ENCODE measurements around the gene POLDIP2. TPM values are rescaled to one million over a fixed set of nuclear protein-coding genes. Genes with fewer than 3 reads are reported as not detected.

Gene POLDIP2
- total and polyA plus RNA-seq, 2 of the 13 experiments (the other 11 are each of a cell fraction or from before 2014, with no cell fraction given), result 85.9 to 114 TPM

DNA sequence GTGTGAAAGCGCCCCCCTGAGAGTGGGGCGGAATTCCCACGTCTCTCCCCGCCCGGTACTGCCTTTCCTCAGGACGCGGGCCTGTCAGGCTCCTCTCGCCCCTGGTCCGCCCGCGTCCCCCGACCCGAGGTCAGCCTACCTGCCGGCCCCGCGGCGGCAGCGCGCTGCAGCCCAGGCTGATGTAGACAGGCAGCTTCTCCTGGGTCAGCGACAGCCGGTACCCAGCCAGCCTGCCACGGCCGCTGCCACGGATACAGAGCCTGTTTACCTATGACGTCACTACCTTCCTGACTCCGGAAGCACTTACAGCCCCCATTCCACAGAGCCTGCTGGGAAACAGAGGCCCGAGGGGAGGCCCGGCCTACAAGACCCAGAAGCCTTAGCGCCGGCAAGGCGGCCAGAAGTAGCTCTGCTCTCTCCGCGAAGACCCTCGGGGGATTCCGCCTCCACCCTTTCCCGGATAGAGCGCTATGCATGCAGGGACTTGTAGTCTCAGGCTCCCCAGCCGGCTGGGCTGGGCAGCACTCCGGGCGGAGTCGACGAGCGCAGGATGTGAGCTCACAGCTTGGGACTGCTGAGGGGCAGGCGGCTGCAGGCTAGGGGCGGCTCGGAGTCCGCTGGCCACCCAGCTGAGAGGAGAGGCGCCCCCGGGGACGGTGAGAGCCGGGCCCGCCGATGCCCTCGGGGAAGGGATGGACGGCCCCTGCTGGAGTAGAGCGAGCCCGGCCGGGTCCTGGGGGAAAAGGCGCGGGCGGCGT, 21.9 kb downstream of the POLDIP2 start, which contains the start of the genes IFT20 and TNFAIP1 (continued):
- TF ChIP-seq, protein P1, sequence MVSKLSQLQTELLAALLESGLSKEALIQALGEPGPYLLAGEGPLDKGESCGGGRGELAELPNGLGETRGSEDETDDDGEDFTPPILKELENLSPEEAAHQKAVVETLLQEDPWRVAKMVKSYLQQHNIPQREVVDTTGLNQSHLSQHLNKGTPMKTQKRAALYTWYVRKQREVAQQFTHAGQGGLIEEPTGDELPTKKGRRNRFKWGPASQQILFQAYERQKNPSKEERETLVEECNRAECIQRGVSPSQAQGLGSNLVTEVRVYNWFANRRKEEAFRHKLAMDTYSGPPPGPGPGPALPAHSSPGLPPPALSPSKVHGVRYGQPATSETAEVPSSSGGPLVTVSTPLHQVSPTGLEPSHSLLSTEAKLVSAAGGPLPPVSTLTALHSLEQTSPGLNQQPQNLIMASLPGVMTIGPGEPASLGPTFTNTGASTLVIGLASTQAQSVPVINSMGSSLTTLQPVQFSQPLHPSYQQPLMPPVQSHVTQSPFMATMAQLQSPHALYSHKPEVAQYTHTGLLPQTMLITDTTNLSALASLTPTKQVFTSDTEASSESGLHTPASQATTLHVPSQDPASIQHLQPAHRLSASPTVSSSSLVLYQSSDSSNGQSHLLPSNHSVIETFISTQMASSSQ (IDR thresholded peaks at IDR 0.05; ENCODE audit: low read depth), result 0 out of 2 replicates have a peak, but pooled peaks have one; percentile 17
- TF ChIP-seq, protein P1 (CRISPR knock-in tag; IDR thresholded peaks at IDR 0.05; ENCODE audit: borderline replicate concordance), result no peak; the same call in 1 of the 2 replicates
- TF ChIP-seq, protein P2, sequence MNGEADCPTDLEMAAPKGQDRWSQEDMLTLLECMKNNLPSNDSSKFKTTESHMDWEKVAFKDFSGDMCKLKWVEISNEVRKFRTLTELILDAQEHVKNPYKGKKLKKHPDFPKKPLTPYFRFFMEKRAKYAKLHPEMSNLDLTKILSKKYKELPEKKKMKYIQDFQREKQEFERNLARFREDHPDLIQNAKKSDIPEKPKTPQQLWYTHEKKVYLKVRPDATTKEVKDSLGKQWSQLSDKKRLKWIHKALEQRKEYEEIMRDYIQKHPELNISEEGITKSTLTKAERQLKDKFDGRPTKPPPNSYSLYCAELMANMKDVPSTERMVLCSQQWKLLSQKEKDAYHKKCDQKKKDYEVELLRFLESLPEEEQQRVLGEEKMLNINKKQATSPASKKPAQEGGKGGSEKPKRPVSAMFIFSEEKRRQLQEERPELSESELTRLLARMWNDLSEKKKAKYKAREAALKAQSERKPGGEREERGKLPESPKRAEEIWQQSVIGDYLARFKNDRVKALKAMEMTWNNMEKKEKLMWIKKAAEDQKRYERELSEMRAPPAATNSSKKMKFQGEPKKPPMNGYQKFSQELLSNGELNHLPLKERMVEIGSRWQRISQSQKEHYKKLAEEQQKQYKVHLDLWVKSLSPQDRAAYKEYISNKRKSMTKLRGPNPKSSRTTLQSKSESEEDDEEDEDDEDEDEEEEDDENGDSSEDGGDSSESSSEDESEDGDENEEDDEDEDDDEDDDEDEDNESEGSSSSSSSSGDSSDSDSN (CRISPR knock-in tag; IDR thresholded peaks at IDR 0.05), result peak; percentile 87
- TF ChIP-seq REPIN1 (CRISPR knock-in tag; IDR thresholded peaks at IDR 0.05; ENCODE audit: borderline replicate concordance, low read depth) (peak; percentile 72; the same call in 1 of the 2 replicates), ZNF629 (CRISPR knock-in tag; conservative IDR thresholded peaks at IDR 0.05) (0 out of 2 replicates have a peak, but pooled peaks have one; percentile 4), JARID2 (CRISPR knock-in tag; IDR thresholded peaks at IDR 0.05; ENCODE audit: insufficient replicate concordance) (peak; percentile 51), RNF2 (conservative IDR thresholded peaks at IDR 0.05; ENCODE audit: low read depth) (0 out of 2 replicates have a peak, but pooled peaks have one; percentile 31)
- TF ChIP-seq, protein P3, sequence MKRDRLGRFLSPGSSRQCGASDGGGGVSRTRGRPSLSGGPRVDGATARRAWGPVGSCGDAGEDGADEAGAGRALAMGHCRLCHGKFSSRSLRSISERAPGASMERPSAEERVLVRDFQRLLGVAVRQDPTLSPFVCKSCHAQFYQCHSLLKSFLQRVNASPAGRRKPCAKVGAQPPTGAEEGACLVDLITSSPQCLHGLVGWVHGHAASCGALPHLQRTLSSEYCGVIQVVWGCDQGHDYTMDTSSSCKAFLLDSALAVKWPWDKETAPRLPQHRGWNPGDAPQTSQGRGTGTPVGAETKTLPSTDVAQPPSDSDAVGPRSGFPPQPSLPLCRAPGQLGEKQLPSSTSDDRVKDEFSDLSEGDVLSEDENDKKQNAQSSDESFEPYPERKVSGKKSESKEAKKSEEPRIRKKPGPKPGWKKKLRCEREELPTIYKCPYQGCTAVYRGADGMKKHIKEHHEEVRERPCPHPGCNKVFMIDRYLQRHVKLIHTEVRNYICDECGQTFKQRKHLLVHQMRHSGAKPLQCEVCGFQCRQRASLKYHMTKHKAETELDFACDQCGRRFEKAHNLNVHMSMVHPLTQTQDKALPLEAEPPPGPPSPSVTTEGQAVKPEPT (CRISPR knock-in tag; IDR thresholded peaks at IDR 0.05; ENCODE audit: low read depth), result peak; percentile 77; the same call in 1 of the 2 replicates
- TF ChIP-seq, protein P4, sequence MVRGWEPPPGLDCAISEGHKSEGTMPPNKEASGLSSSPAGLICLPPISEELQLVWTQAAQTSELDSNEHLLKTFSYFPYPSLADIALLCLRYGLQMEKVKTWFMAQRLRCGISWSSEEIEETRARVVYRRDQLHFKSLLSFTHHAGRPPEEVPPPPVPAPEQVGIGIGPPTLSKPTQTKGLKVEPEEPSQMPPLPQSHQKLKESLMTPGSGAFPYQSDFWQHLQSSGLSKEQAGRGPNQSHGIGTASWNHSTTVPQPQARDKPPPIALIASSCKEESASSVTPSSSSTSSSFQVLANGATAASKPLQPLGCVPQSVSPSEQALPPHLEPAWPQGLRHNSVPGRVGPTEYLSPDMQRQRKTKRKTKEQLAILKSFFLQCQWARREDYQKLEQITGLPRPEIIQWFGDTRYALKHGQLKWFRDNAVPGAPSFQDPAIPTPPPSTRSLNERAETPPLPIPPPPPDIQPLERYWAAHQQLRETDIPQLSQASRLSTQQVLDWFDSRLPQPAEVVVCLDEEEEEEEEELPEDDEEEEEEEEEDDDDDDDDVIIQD (CRISPR knock-in tag; IDR thresholded peaks at IDR 0.05; ENCODE audit: low read depth), result no peak
- TF ChIP-seq, protein P5, sequence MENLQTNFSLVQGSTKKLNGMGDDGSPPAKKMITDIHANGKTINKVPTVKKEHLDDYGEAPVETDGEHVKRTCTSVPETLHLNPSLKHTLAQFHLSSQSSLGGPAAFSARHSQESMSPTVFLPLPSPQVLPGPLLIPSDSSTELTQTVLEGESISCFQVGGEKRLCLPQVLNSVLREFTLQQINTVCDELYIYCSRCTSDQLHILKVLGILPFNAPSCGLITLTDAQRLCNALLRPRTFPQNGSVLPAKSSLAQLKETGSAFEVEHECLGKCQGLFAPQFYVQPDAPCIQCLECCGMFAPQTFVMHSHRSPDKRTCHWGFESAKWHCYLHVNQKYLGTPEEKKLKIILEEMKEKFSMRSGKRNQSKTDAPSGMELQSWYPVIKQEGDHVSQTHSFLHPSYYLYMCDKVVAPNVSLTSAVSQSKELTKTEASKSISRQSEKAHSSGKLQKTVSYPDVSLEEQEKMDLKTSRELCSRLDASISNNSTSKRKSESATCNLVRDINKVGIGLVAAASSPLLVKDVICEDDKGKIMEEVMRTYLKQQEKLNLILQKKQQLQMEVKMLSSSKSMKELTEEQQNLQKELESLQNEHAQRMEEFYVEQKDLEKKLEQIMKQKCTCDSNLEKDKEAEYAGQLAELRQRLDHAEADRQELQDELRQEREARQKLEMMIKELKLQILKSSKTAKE (CRISPR knock-in tag; IDR thresholded peaks at IDR 0.05; ENCODE audit: borderline replicate concordance), result no peak
- TF ChIP-seq, protein P6, sequence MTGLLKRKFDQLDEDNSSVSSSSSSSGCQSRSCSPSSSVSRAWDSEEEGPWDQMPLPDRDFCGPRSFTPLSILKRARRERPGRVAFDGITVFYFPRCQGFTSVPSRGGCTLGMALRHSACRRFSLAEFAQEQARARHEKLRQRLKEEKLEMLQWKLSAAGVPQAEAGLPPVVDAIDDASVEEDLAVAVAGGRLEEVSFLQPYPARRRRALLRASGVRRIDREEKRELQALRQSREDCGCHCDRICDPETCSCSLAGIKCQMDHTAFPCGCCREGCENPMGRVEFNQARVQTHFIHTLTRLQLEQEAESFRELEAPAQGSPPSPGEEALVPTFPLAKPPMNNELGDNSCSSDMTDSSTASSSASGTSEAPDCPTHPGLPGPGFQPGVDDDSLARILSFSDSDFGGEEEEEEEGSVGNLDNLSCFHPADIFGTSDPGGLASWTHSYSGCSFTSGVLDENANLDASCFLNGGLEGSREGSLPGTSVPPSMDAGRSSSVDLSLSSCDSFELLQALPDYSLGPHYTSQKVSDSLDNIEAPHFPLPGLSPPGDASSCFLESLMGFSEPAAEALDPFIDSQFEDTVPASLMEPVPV (CRISPR knock-in tag; IDR thresholded peaks at IDR 0.05), result no peak
